Mesothelial cell of epicardium (in vitro differentiated cells): ENCODE measurements around the gene TM9SF2. TPM values are rescaled to one million over a fixed set of nuclear protein-coding genes. Genes with fewer than 3 reads are reported as not detected.
A peak's percentile ranks its signal among the peaks of the same experiment; 100 is the strongest.

Experiments
- DNase-seq, 2 experiments: peaks; one replicate each; pipeline ENCODE4 v3.0.0; 2021; ENCODE audit warnings: low spot score in 2 of 2; ENCODE audit not compliant: unreplicated experiment in 2 of 2
- H3K27ac Mint-ChIP-seq: 2 replicates; pipeline ENCODE4 v1.8.0; 2021; ENCODE audit warnings: mixed read lengths
- H3K27me3 Mint-ChIP-seq: 2 replicates; pipeline ENCODE4 v1.8.0; 2021; ENCODE audit warnings: low read depth, mixed read lengths
- H3K36me3 Mint-ChIP-seq: 2 replicates; pipeline ENCODE4 v1.8.0; 2021; ENCODE audit warnings: mixed read lengths
- H3K4me1 Mint-ChIP-seq: 2 replicates; pipeline ENCODE4 v1.8.0; 2021; ENCODE audit warnings: mixed read lengths
- H3K4me3 Mint-ChIP-seq: 2 replicates; pipeline ENCODE4 v1.8.0; 2021; ENCODE audit warnings: mild to moderate bottlenecking, moderate library complexity, mixed read lengths
- H3K9me3 Mint-ChIP-seq: 2 replicates; pipeline ENCODE4 v1.8.0; 2021; ENCODE audit warnings: mixed read lengths
- CTCF ChIP-seq: fragments of 200-600 bp; sonication (generic); IDR thresholded peaks from one replicate; pipeline ENCODE4 v1.5.0; 2021; ENCODE audit warnings: antibody characterized with exemption; ENCODE audit not compliant: unreplicated experiment
- total RNA-seq: library from RNA; stranded (reverse); gene quantifications from 3 replicates; pipeline ENCODE4 v1.2.1, GENCODE V29; 2021

TM9SF2 gene
- total RNA-seq, 1 donor from 2014 or later: 106 TPM

DNA sequence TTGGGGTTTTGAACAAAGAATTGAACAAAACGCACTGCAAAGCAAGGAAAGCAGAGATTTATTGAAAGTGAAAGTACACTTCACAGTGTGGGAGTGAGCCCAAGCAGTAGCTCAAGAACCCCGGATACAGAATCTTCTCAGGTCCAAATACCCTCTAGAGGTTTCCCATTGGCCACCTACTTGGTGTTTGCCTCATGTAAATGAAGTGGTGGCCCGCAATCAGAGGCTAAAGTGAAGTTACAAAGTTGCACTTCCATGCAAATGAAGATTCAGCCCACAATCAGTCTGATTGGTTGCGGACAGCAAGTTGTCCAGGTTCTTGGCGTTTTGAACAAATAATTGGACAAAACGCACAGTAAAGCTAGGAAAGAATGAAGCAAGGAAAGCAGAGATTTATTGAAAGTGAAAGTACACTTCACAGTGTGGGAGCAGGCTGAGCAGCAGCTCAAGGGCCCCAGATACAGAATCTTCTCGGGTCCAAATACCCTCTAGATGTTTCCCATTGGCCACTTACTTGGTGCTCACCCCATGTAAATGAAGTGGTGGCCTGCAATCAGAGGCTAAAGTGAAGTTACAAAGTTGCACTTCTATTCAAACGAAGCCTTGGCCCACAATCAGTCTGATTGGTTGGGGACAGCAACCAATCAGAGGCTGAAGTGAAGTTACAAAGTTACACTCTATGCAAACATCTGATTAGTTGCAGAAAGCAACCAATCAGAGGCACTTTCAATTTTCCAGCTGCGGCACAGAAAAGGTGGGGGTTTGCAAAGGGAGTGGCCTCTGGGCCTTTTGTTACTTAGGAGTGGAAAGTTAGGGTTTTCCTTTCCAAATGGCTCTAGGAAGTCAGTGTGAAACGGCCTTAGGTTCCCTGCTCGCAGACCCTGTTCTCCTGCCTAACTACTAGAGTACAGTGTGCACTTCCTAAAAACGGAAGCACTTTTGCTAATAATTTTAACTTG lies 4.8 kb upstream of the TM9SF2 start:
- Mint-ChIP-seq H3K27ac (no peak overlapping the region), H3K4me3 (no peak overlapping the region), H3K4me1 (peaks cover 18% of the 10 kb centered on the region), H3K9me3 (peaks cover 3% of the 10 kb centered on the region), H3K36me3 (no peaks in the 10 kb centered on the region), H3K27me3 (peaks cover 5% of the 10 kb centered on the region)
- DNase-seq: no peak
- no peak for TF ChIP-seq CTCF

DNA sequence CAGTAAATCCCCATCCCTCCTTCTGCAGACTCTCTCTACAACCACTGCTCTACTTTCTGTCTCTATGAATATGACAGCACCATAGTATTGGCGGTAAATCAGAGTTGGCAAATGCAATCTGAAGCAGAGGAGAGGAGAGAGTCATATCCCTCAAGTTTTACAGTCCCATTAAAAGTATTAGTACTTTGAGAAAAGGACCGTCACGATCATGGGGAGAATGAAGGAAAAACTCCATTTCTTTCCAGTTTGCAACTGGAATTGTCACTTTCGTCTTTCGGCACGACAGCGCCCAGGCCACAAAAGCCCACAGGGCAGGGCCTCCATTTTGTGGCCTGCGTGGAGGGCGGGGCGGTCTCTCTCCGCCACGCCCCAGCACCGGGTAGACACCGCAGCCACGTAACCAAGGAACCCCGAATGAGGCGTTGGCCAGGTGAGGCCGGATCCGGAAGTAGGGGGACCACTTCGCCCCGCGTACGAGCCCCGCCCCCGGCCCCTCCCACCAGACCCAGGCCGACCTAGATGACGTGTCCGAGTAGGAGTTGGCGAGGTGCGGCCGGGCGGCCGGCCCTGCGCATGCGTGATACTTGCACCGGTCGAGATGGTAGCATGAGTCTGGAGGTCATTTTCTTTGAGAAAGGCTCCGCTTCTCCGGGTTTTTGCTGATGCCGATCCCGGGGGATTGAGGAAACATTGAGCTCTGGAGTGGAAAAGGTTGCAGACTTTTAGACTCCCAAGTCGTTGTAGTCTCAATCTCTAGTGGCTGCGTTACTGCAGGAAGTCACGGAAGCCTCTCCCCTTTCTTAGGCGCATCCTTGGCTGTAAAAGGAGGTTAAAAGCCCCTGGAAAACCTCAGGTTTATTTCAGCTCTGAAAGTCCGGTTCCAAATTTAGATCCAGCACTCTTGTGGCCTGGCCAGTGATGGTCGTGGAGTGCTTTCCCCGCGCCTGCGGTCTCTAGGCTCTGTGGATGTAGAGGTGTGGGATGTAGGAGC lies 2.8 kb upstream of the TM9SF2 start:
- Mint-ChIP-seq H3K4me1 (peaks cover 31% of the 10 kb centered on the region), H3K27me3 (peaks cover 5% of the 10 kb centered on the region), H3K36me3 (no peaks in the 10 kb centered on the region), H3K9me3 (peaks cover 3% of the 10 kb centered on the region), H3K27ac (peak overlapping the region; percentile 99), H3K4me3 (peak overlapping the region; percentile 74)
- no peak for TF ChIP-seq CTCF
- DNase-seq: peak; percentile 94 to 96

- H3K4me3 Mint-ChIP-seq: peak overlapping the region; percentile 93
- H3K4me1 Mint-ChIP-seq: peaks cover 44% of the 10 kb centered on the region
- peak overlapping the region; percentile 99 for H3K27ac Mint-ChIP-seq
- DNase-seq: no peak
- no peak for TF ChIP-seq CTCF
- no peaks in the 10 kb centered on the region for H3K36me3 Mint-ChIP-seq
- peaks cover 3% of the 10 kb centered on the region for H3K9me3 Mint-ChIP-seq
- no peaks in the 10 kb centered on the region for H3K27me3 Mint-ChIP-seq
Measured at GRCh38 chr13:99500839-99501183, 461 bp upstream of the TM9SF2 start.

- no peak for DNase-seq
- Mint-ChIP-seq H3K4me3 (peak overlapping the region; percentile 93), H3K4me1 (peaks cover 47% of the 10 kb centered on the region), H3K27me3 (no peaks in the 10 kb centered on the region), H3K27ac (peak overlapping the region; percentile 99), H3K36me3 (no peaks in the 10 kb centered on the region), H3K9me3 (peaks cover 3% of the 10 kb centered on the region)
- TF ChIP-seq CTCF: no peak
Measured at GRCh38 chr13:99501848-99502301, 603 bp downstream of the TM9SF2 start.

DNA sequence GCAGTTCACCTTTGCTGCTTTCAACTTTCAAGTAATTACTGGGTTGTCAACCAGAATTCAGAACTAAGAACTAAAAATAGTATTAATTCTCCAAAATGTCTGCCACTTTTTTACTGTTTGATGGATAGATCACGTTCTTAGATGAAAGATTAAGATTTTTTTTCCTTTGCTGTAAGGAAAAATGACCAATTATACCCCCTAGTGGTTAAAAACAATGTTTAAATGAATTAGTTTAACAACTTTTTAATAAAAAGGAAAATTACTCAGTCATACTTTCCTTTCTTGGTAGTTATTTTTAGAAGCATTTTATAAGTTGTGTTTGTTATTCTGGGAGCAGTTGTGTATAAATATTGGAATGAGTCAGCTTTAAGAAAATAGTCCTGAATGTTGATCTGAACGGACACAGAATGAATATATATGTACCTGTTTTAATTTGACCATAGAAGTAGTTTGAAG lies 4.6 kb downstream of the TM9SF2 start:
- DNase-seq: no peak
- Mint-ChIP-seq H3K4me3 (no peak overlapping the region), H3K4me1 (peaks cover 33% of the 10 kb centered on the region), H3K36me3 (peaks cover 28% of the 10 kb centered on the region), H3K9me3 (peaks cover 15% of the 10 kb centered on the region), H3K27ac (peak overlapping the region; percentile 15), H3K27me3 (no peaks in the 10 kb centered on the region)
- peak; percentile 61 for TF ChIP-seq CTCF
